NCI-H526 (cell line): ENCODE measurements around the gene PAX7.

Experiments
- DNase-seq, 2 experiments: peaks; one replicate each; lab custom pipeline; 2025; lab: John Stamatoyannopoulos, UW

PAX7 gene

GRCh38 chr1:18795002-18795689, 164.5 kb downstream of the PAX7 start:
- DNase-seq, result no peak

DNA sequence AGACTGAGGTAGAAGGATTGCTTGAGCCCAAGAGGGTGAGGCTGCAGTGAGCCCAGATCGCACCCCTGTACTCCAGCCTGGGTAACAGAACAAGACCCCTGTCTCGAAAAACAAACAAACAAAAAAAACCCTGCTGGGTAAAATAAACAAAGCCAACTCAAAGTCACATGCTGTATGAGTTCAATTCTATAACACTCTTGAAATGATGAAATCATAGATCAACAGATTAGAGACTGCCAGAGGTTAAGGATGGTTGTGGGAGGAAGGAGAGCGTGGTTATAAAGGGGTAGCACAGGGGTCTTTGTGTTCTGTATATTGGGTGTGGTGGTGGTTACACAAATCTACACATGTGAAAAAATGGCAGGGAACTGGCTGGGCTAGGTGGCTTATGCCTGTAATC, 166.3 kb downstream of the PAX7 start:
- no peak for DNase-seq
